Measurements from ENCODE around the gene ADARB2.
"Not testable (repeated sequence)": the region's sequence is repeated elsewhere in the genome, so short reads cannot be mapped to it uniquely, and the experiment has no call there.

The ADARB2 gene

DNA sequence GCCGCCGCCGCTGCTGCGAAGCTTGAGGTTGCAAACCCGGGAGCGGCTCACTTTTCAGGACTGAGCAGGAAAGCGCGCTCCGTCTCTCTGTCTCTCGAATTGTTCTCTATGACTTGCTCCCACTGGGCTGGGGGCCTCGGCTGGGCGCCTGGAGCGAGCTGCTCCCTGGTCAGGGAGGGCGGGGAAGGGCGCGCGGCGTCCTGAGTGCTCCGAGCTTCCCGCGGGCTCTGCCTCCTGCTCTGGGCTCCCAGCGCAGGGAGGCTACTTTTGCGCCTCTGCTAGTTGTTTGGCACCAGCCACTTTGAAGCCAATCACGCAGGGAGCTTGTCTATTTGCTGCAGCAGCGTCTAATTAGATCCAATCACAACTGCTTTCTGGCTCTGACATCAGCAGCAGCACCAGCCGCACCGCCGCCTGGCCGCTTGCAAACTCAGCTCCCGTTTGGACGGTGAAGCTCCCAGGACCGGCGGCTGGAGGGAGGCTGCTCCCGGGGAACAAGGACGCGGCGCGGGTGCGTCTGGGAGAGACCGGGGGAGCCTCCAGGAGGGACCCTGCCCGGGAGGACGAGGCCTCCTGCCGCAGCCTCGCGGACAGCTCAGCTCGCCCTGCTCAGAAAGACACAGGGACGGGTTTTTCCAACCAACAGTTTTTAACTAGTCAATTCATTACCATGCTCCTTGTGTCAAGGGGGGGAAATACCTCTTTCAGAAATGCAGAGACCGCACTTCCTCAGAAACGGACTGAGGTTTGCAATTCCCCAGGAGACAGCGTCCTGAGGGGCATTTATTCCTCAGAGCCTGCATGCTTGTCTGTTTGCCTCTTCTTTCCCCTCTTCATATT is at the start of gene ADARB2:
ADARB2 (minus strand) TSS at position 304 of the 840 bp plus-strand sequence.
- DNase-seq (ENCODE audit: low spot score): peak; percentile 44
- no peak for FAIRE-seq

DNA sequence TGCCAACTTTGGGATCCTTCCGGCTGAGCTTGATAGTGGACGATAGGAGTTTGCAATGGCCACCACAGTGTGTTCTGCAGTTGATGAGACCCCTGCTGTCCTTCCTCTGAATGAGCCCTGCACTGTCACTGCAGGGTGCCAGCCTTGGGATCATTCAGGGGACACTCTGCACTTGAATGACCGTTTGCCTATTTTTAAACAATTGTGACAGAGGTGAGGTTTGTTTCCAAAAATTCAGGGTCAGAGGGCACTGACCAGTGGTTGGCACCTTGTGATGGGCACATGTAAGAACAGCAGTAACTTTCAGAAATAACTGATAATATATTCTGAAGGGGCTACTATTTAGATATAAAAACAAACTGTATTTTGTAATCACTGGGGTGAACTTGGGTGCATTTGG is 48.5 kb upstream of the ADARB2 start:
- DNase-seq (ENCODE audit: low spot score) (no peak), FAIRE-seq (no peak)

DNA sequence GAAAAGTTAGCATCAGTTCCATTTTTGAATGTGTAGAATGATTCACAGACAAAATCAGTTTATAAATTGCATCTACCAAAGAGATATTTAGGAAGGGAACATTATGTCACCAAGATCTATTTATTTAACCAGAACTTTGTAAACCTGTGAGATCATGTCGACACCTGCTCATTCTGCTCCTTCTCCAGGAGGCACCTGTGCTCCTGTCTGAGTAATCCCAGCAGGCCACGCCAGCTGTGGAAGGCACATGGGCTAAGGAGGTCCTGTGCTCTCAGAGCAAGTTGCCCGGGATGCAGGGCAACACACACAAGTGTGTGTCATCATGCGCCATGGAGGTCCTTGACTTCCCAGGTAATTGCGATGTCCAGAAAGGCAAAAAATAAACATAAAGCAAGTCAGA is 45.5 kb upstream of the ADARB2 start:
- DNase-seq (ENCODE audit: low spot score) (no peak), FAIRE-seq (no peak)

DNA sequence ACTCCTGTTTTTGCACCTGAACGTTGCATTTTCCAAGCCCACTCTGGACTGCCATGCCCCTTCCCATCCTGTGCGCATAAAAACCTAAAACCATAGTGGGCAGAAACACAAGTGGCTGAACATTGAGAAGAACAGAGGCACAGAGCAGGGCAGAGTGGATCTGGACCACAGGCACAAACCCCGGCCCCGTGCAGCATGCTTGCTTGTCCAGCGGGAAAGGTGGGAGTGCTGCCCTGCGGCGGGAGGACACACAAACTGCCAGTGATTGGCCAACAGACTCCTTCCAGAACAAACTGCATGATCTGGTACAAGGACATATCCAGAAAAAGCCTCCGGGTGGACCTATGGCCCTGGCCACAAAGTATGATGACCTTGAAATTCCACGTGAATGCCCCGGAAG is 42.5 kb upstream of the ADARB2 start:
- FAIRE-seq: no peak
- DNase-seq (ENCODE audit: low spot score): no peak

DNA sequence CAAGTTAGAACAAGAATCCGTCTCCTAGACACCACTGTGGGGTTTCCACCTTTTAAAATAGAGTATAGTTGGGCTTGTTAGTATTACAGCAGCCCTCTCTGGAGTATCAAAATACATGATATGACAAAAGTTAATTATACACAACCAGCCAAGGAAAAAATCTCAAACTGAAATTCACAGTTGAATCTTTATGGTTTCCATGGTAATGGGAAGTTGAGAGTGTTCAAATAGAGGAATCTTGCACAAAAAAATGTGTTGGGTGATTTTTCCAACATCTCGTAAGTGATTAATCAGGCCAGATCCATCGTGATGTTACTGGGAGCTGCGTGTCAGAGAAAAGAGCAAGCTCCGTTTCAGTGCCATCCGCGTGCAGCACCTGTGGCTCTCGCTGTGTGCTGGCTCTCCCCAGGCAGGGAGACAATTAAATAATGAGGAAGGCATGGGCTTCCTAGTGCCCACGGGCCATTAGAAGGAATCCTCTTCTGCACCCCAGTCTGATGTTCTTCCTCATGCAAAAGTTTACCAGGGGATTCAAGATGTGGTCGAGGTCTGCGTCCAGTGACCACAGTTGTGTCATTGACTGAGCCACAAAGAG is 41.1 kb upstream of the ADARB2 start:
- no peak for FAIRE-seq

DNA sequence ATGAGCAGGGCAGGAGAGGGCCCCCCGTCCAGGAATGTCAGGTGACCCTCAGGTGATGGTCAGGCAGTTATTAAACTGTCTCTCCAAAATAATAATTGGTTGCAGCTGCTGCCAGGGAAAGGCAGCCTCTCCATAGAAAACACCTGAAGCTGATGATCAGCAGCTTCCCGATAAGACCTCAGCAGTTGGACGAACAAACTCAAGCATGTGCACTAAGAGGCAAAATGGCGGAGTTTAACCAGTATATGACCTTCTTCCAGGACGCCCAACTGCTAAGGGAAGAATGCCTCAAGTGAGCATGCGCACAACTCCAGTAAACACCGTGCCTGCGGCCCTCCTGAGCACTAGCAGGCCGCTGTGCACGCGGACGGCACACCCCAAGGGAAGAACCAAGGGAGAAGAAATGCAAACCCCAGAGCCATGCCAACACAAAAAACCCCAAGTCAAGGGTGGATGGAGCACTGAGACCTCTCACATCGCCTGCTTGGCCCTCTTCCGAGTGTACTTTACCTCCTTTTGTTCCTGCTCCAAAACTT is 38.9 kb upstream of the ADARB2 start:
- no peak for DNase-seq (ENCODE audit: low spot score)
- FAIRE-seq: no peak

More for the DNA sequence above, 41.1 kb upstream of the ADARB2 start:
- no peak for DNase-seq (ENCODE audit: low spot score)

DNA sequence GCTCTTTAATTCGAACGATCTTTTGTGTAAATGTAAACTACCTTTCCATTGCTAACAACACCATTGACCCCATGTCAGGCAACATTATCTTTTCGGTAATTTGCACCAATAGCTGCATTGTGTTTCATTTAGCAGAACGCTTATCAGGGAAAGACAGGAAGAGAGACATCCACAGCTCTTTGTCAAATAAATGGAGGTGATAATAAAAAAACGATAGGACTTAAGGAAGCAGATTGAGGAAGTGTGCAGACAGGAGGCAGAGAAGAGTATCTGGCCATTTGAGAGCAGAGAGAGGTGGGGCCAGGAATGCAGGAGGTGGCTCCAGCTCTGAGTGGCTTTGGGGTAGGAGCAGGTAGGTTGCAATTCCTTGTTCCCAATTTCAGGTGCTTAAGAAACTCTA is 37.5 kb upstream of the ADARB2 start:
- no peak for DNase-seq (ENCODE audit: low spot score)

DNA sequence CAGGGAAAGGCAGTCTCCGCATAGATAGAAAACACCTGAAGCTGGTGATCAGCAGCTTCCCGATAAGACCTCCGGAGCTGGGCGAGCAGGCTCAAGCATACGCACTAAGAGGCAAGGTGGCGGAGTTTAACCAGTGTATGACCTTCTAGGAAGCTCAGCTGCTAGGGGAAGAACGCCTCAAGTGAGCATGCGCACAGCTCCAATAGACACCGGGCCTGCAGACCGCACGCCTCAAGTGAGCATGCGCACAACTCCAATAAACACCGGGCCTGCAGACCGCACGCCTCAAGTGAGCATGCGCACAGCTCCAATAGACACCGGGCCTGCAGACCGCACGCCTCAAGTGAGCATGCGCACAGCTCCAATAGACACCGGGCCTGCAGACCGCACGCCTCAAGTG is 35.9 kb upstream of the ADARB2 start:
- FAIRE-seq; DNase-seq (ENCODE audit: low spot score): not testable (repeated sequence)

More for the DNA sequence above, 37.5 kb upstream of the ADARB2 start:
- no peak for FAIRE-seq

DNA sequence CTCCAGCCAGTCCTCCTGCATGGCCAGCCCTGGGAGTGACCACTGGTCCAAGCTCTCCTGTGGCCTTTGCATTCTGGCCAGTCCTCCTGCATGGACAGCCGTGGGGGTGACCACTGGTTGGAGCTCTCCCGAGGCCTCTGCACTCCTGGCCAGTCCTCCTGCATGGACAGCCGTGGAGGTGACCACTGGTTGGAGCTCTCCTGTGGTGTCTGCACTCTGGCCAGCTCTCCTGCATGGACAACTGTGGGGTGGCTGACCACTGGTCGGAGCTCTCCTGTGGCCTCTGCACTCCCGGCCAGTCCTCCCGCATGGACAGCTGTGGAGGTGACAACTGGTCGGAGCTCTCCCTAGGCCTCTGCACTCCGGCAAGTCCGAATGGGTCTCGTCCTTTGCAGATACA is 28.7 kb upstream of the ADARB2 start:
- no peak for DNase-seq (ENCODE audit: low spot score)
- FAIRE-seq: no peak

DNA sequence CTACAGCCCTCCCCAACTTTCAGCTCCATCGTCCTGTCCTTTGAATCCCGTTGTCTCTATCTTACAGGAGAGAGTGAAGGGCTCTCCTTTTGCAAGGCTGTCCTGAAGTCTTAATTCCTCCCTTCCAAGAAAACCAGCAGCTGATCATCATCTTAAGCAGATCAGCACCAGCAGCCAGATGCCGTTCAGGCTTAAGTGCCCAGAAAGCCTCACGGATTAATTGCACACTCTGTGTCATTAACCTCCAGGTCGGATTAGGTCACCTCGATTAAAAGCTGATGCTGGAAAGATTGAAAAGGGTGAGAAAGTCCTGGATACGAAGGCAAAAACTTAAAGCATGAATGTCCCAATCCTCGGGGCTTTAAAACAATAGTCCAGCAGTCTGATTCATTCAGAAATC is 24.8 kb upstream of the ADARB2 start:
- FAIRE-seq: no peak
- DNase-seq (ENCODE audit: low spot score): no peak

DNA sequence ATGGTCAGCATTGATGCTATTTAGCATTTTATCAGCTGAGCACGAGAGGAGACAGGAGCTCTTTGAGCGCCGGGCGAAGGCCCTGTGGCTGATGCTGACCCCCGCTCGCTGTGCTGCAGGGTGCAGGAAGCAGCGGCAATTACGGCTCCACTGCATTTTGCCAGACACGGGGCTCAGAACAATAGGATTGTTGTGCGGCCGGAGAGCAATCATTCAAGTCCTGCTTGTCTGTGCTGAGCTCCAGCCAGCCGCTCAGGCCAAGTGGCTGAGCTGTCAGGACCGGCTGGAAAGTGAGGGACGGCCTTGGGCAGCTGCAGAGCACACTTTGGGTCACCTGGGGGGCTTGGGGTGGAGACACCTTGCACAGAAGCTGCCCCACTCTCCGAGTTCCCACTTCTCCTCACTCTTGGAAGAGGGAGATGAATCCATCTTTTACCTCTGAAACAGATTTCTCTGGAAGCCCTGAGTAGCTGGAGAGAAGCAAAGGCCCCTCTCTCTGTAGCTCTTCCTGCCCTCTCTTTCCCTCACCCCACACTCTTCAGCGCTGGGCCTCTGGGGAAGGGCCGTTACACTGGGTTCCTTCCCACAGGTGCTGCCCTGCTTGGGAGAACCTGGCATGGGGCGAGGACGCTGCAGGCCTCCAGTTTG is 17.3 kb upstream of the ADARB2 start:
- no peak for FAIRE-seq
- no peak for DNase-seq (ENCODE audit: low spot score)

DNA sequence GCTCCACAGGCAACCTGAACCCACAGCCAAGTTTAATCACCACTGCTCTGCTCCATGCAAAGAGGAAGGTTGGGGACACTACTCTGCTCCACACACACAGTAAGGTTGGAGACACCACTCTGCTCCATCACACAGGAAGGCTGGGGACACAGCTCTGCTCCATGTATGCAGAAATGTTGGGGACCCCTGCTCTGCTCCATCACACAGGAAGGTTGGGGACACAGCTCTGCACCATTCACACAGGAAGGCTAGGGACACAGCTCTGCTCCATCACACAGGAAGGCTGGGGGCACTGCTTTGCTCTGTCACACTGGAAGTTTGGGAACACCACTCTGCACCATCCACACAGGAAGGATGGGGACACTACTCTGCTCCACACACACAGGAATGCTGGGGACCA is 14.8 kb upstream of the ADARB2 start:
- no peak for DNase-seq (ENCODE audit: low spot score)
- no peak for FAIRE-seq

DNA sequence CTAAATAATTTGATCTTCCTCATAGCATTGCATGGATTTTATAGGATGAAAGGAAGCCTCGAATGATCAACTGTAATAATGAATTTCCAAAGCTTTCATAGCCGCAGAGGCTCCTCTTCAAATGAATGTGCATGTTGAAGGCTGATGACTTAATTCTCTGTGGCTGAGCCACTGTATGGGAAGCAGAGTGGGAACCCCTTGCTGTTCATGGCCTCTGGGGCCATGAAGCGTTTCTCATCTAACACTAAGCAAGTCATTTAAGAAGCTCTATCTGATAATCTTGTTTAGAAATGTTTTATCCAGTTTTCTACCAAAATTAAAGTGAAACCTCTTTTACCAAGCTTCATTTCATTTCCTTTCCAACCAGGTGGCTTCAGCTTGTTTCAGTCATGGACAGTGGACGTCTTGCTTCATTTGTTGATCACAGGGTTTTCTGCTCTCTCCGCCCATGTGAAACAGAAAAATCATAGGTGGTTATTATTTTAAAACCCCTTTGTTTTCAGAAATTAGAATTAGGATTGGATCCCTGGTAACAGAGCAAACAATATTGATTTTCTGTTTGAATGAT is 10.3 kb upstream of the ADARB2 start:
- FAIRE-seq (no peak), DNase-seq (ENCODE audit: low spot score) (no peak)

DNA sequence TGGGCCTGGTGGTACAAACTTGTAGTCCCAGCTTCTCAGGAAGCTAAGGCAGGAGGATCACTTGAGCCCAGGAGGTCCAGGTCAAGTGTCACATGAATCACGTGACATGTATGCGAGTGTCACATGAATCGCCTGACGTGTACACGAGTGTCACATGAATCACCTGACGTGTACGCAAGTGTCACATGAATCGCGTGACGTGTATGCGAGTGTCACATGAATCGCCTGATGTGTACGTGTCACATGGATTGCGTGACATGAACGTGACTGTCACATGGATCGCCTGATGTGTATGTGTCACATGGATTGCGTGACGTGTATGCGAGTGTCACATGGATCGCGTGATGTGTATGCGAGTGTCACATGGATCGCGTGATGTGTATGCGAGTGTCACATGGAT is 9.5 kb upstream of the ADARB2 start:
- no peak for FAIRE-seq
- DNase-seq (ENCODE audit: low spot score): no peak

DNA sequence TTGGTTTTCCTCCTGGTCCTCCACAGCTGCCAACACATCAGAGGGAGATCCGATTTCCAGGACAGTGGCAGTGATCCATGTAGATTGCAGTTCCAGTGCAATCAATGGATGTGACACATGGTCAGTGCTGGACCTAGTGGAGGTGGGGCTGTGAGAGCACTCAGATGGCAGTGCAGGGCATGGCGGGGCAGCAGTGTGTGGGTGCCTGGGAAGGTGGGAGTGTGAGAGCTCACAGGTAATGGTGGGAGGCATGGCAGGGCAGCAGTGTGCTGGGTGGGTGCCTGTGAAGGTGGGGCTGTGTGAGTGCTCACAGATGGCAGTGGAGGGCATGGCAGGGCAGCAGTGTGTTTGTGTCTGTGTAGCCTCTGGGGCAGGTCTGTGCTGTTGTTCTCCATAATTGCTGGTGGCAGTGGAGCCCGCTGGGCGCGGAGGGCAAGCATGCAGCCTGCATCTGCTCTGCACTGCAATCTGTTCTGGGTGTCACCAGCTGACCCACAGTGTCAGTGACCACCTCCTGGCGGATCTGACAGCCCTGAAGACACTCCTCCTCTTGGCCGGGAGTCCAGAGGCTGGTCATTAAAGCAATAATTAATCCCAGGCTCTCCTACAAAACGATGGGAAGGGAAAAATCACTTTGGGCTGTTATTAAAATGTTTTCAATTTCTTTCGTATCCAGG is 8.6 kb upstream of the ADARB2 start:
- no peak for FAIRE-seq

DNA sequence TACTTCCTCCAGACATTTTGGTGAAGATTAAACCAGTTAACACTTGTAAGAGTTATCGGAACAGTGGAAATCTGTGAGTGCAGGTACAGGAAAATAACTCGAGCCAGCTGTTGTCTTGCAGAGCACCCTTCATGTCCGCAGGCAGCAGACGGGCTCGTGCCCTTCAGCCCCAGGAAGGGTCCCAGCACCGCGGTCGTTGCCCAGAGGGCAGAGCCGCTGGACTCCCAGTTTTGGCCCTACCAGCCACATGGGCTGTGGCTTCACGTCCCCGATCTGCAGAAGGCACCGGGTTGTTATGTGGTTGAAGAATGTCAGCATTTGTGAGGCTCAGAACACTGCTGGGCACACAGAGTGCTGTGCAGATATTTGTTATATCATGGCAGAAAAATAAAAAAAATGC is 7.2 kb upstream of the ADARB2 start:
- no peak for FAIRE-seq
- DNase-seq (ENCODE audit: low spot score): no peak

More for the DNA sequence above, 8.6 kb upstream of the ADARB2 start:
- no peak for DNase-seq (ENCODE audit: low spot score)

DNA sequence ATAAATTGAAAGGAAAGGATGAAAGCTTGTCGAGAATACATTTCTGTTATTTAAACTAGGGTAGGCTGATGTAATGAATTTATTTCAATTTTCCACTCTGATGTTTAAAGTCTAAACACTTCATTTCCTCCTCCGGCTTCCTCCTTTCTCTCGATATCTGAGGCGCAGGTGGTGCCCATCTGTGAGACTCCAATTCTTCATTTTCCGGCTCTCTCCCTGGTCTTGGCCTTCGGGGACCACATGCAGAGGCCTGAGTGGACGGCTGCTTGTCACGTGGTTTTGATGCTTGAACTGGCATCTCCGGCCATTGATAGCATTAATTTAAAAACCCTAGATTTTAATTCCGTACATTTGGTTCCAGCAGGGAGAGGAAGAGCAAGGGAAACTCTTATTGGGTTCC is 5.8 kb upstream of the ADARB2 start:
- FAIRE-seq: no peak
- no peak for DNase-seq (ENCODE audit: low spot score)

DNA sequence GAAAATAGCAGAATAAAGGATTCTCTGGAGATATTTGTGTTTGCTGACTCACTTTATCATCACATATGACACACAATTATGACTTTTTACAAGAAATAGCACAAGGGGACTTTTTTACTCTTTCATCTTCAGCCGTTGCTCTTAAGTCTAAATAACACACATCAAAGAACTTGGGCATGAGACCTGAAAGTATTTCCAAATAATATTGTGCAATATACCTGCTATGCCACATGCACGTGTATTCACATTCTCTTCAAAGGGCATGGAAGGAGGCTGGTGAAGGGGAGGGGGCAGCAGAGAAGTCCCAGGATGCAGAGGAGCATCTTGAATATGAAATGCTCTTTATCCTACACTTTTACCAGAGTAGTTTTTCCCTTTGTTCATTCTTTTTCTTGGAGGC is 4.1 kb upstream of the ADARB2 start:
- no peak for FAIRE-seq
- DNase-seq (ENCODE audit: low spot score): no peak

DNA sequence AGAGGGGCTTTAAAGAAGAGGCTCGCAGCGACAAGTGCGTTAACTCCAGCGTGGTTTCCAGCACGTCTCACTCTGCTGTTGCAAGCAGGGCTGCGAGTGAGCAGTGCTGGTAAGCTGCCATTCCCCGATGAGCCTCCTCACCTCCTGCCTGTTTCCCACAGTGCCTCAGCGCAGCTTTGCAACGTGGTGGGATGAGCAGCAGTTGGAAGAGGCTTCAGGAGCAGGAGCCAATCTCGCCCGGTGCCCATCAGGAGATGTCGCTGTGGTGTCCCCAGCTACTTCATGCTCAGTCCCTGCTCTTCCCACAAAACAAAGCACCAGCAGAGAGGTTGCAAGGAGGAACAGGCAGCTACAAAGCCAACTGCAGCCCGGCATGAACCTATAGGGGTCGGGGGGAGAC is 2.4 kb upstream of the ADARB2 start:
- FAIRE-seq (no peak), DNase-seq (ENCODE audit: low spot score) (no peak)

DNA sequence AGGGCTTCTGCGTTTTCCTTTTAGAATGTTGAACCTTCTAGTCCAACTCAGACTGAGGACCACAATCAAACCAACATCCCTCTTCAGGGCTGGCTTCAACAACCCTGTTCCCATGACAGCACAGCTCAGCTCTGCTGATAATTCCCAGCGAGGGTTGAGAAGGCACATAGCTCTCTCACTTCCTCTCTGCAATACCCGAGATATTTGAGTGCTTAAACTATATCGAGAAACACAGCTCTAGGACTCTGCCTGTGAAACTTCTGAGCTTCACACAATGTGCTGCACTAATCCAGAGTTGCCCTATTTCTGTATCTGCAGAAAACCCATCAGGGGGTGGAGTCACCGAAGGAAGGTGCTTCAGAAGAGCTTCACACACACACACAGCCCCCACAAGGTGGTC is 1.6 kb upstream of the ADARB2 start:
- DNase-seq (ENCODE audit: low spot score): no peak
- FAIRE-seq: no peak

DNA sequence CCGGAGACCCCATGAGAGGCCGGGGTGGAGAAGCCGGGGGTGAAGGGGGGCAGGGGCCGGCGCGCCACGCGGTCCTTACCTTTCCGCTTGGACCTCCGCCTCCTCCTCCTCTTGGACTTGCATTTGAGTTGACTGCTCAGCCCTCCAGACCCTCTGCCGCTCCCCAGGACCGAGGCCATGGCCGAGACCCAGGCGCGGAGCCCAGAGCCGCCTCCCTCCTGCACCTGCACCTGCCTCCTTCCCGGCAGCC is 428 bp downstream of the ADARB2 start:
- DNase-seq (ENCODE audit: low spot score) (no peak), FAIRE-seq (no peak)
